HG02623 (cell line): Measurements from ENCODE around the gene RPL29.

Source experiments
- ATAC-seq: cut with Tn5 transposase; IDR thresholded peaks from one replicate; pipeline ENCODE4 v1.9.1; 2021; ENCODE audit warnings: moderate library complexity; ENCODE audit not compliant: unreplicated experiment

Gene RPL29

GRCh38 chr3:51966486-51966885 lies 29.2 kb downstream of the RPL29 start:
- ATAC-seq = no peak

GRCh38 chr3:51966016-51966415 lies 29.7 kb downstream of the RPL29 start:
- ATAC-seq = no peak

GRCh38 chr3:51964521-51964920 lies 31.2 kb downstream of the RPL29 start:
- no peak for ATAC-seq

GRCh38 chr3:51963951-51964451 lies 31.7 kb downstream of the RPL29 start:
- no peak for ATAC-seq

GRCh38 chr3:51962854-51963530 lies 32.7 kb downstream of the RPL29 start:
- no peak for ATAC-seq

- ATAC-seq = no peak
These were observed 33.8 kb downstream of the RPL29 start for GRCh38 chr3:51961602-51962569.

- no peak for ATAC-seq
These were observed 34.7 kb downstream of the RPL29 start for GRCh38 chr3:51961011-51961410.

GRCh38 chr3:51960386-51960785 lies 35.3 kb downstream of the RPL29 start:
- no peak for ATAC-seq

- no peak for ATAC-seq
These were observed 36.0 kb downstream of the RPL29 start for GRCh38 chr3:51959651-51960050.

GRCh38 chr3:51958603-51959521 lies 36.8 kb downstream of the RPL29 start:
- ATAC-seq = no peak

- ATAC-seq = no peak
These were observed 38.0 kb downstream of the RPL29 start for GRCh38 chr3:51957520-51958205.

- ATAC-seq = no peak
These were observed 39.6 kb downstream of the RPL29 start for GRCh38 chr3:51955893-51956770.

- no peak for ATAC-seq
These were observed 40.4 kb downstream of the RPL29 start, which contains the start of gene GPR62 for GRCh38 chr3:51955175-51955892. Gene GPR62 (plus strand): TSS chr3:51955381. CDS start chr3:51955653, 272 bp downstream.

- ATAC-seq = no peak
These were observed 41.0 kb downstream of the RPL29 start for GRCh38 chr3:51954713-51955112.

- no peak for ATAC-seq
These were observed 41.6 kb downstream of the RPL29 start for GRCh38 chr3:51954105-51954504.

GRCh38 chr3:51953445-51953844 lies 42.2 kb downstream of the RPL29 start:
- no peak for ATAC-seq

- no peak for ATAC-seq
These were observed 44.8 kb downstream of the RPL29 start for GRCh38 chr3:51950899-51951298.

- no peak for ATAC-seq
These were observed 46.6 kb downstream of the RPL29 start for GRCh38 chr3:51949121-51949520.
